ENCODE data around the gene TUBG1. TPM values are rescaled to one million over a fixed set of nuclear protein-coding genes. Genes with fewer than 3 reads are reported as not detected.

The TUBG1 gene
- total and polyA plus RNA-seq, 7 donors, result 16.2 to 39.2 (median 25.7) TPM

DNA sequence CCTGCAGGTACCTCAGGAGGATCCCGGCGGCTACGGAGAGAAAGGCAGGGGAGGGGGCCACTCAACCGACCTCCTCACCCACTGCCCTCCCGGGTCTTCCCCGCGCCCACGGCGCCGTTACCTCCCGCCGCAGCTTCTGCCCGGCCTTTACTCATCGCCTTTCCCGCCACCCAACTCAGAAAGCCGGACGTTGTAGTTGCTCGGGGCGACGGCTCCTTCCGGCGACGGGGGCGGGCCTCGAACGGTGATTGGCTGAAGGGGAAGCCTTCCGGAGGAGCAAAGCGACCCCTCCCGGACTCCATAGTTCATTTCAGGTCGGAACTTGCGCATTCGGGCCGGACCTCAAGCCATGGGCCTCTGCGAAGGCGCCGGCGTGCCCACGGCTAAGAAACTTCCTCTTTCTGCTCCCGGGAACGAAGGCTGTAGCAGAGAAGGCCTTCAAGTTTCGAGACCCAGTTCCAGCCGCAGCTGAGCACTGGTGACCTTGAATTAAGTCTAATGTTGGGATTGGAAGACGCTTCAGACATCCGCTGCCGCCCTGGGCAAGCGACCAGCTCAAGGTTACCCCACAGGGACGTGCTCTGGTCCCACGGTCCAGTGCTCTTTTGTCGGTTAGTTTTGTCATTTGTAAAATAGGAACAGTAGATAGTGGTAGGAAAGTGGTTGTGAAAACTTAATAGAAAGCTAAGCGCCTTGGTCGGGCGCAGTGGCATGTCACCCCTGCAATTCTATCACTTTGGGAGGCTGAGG is 31.8 kb upstream of the TUBG1 start, which contains the start of gene PSMC3IP:
PSMC3IP (minus strand) TSS at position 198 of the 750 bp plus-strand sequence; CDS start at position 155, 43 bp downstream.
- H3K36me3 ChIP-seq, result peaks cover 24 to 62% (median 47%) of the 10 kb centered on the region in 4 donors
- TF ChIP-seq CTCF (IDR thresholded peaks at IDR 0.05) (no peak), EP300 (IDR thresholded peaks at IDR 0.05) (peak in 1 of 4 donors; percentile 11), POLR2AphosphoS5 (IDR thresholded peaks at IDR 0.05) (peak; percentile 78 to 96 (median 95)), POLR2A (IDR thresholded peaks at IDR 0.05) (peak; percentile 75 to 81)
- H3K27me3 ChIP-seq, result no peaks in the 10 kb centered on the region
- 0% methylated on average over 52 of the region's 52 CpGs for WGBS, 2 donors
- H3K4me1 ChIP-seq, result peaks cover 0 to 22% (median 21%) of the 10 kb centered on the region in 4 donors
- intact Hi-C loops (cut with DNase I), result loop anchor here (2.0 to 10.0 kb wide), 3 partner anchors 75 to 247 kb away; partner anchors contain the start of gene BECN1
- peak; percentile 98 for DNase-seq
- H3K9me3 ChIP-seq, result no peaks in the 10 kb centered on the region
- H3K4me3 ChIP-seq, result peak within 1 kb of the TSS; percentile 46 to 68 (median 60)
- H3K27ac ChIP-seq, result peak within 1 kb of the TSS; percentile 88 to 93 (median 90)

- intact Hi-C loops (cut with DNase I), result loop anchor here (2.0 to 10.0 kb wide), 3 partner anchors 74 to 246 kb away; partner anchors contain the start of gene BECN1
- H3K36me3 ChIP-seq, result peaks cover 24 to 62% (median 44%) of the 10 kb centered on the region in 4 donors
- TF ChIP-seq POLR2A (IDR thresholded peaks at IDR 0.05) (no peak), EP300 (IDR thresholded peaks at IDR 0.05) (no peak), CTCF (IDR thresholded peaks at IDR 0.05) (peak; percentile 54 to 76 (median 72)), POLR2AphosphoS5 (IDR thresholded peaks at IDR 0.05) (no peak)
- H3K4me1 ChIP-seq, result peaks cover 0 to 22% (median 21%) of the 10 kb centered on the region in 4 donors
- peak; percentile 87 for DNase-seq
- H3K27ac ChIP-seq, result peak overlapping the region; percentile 88 to 93 (median 90)
- no peaks in the 10 kb centered on the region for H3K27me3 ChIP-seq
- H3K9me3 ChIP-seq, result no peaks in the 10 kb centered on the region
- 0 to 1% methylated on average over 20 of the region's 20 CpGs for WGBS, 2 donors
- H3K4me3 ChIP-seq, result peak overlapping the region; percentile 46 to 68 (median 60)
Measured at GRCh38 chr17:42578282-42578869, 31.1 kb upstream of the TUBG1 start.

- TF ChIP-seq POLR2AphosphoS5 (IDR thresholded peaks at IDR 0.05) (no peak), EP300 (IDR thresholded peaks at IDR 0.05) (no peak), POLR2A (IDR thresholded peaks at IDR 0.05) (no peak), CTCF (IDR thresholded peaks at IDR 0.05) (no peak)
- Histone ChIP-seq H3K27me3 (no peaks in the 10 kb centered on the region), H3K36me3 (peaks cover 30 to 63% (median 47%) of the 10 kb centered on the region in 4 donors), H3K27ac (no peak overlapping the region), H3K4me3 (no peak overlapping the region), H3K9me3 (no peaks in the 10 kb centered on the region), H3K4me1 (peaks cover 0 to 22% (median 22%) of the 10 kb centered on the region in 4 donors)
- 51 to 74% methylated on average over 2 of the region's 2 CpGs for WGBS, 2 donors
- DNase-seq, result no peak
- intact Hi-C loops (cut with DNase I), result loop anchor here (2.0 to 10.0 kb wide), 3 partner anchors 72 to 245 kb away; partner anchors contain the start of gene BECN1
Measured at GRCh38 chr17:42579794-42580551, 29.5 kb upstream of the TUBG1 start.

GRCh38 chr17:42581744-42582270 is 27.7 kb upstream of the TUBG1 start:
- TF ChIP-seq CTCF (IDR thresholded peaks at IDR 0.05) (no peak), POLR2A (IDR thresholded peaks at IDR 0.05) (no peak), POLR2AphosphoS5 (IDR thresholded peaks at IDR 0.05) (no peak), EP300 (IDR thresholded peaks at IDR 0.05) (no peak)
- Histone ChIP-seq H3K36me3 (peaks cover 30 to 77% (median 63%) of the 10 kb centered on the region in 4 donors), H3K27ac (no peak overlapping the region), H3K4me1 (peaks cover 0 to 27% (median 18%) of the 10 kb centered on the region in 4 donors), H3K27me3 (no peaks in the 10 kb centered on the region), H3K9me3 (no peaks in the 10 kb centered on the region), H3K4me3 (no peak overlapping the region)
- intact Hi-C loops (cut with DNase I), result no loop called here
- 94% methylated on average over 10 of the region's 10 CpGs for WGBS, 2 donors
- no peak for DNase-seq

Measured in sigmoid colon (tissue), 7 donors.